ENCODE measurements around the gene RAET1L.
"Not testable (repeated sequence)": the region's sequence is repeated elsewhere in the genome, so short reads cannot be mapped to it uniquely, and the experiment has no call there.

DNA sequence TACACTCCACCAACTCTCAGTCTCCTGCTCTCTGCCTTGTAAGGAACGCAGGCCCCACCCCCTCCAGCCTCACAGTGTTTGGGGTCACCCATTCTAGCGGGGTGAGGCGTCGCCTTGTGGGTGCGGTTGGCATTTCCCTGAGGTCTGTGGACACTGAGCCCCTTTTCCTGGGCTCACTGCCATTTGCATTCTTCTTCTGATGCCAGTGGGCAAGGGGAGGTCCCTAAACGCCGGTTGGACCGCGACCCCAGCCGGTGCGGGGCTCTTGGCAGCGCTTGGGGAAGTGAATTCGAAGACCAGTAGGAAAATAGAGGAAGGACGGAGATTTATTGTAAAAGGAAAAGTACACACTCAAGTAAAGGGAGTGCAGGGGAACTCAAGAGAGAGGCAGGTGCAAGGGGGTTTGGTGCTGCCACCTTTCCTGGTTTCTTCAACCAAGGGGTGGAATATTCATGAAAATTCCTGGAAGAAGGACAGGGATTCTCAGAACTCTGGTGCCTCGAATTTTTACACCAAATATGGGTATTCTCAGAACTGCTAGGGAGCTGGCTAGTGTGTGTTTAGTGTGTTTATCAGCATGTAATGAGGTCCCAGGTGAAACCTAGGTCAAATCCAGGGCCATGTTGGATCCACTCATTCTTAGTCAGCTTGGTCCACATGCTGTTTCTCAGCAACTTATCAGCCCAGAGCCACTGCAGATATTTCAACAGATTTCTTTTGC is 9.9 kb downstream of the RAET1L start:
- TF ChIP-seq, protein P1, sequence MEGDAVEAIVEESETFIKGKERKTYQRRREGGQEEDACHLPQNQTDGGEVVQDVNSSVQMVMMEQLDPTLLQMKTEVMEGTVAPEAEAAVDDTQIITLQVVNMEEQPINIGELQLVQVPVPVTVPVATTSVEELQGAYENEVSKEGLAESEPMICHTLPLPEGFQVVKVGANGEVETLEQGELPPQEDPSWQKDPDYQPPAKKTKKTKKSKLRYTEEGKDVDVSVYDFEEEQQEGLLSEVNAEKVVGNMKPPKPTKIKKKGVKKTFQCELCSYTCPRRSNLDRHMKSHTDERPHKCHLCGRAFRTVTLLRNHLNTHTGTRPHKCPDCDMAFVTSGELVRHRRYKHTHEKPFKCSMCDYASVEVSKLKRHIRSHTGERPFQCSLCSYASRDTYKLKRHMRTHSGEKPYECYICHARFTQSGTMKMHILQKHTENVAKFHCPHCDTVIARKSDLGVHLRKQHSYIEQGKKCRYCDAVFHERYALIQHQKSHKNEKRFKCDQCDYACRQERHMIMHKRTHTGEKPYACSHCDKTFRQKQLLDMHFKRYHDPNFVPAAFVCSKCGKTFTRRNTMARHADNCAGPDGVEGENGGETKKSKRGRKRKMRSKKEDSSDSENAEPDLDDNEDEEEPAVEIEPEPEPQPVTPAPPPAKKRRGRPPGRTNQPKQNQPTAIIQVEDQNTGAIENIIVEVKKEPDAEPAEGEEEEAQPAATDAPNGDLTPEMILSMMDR (IDR thresholded peaks at IDR 0.05), result not testable (repeated sequence)
- not testable (repeated sequence) for TF ChIP-seq POLR2AphosphoS5, POLR2A, EP300 (IDR thresholded peaks at IDR 0.05)
